ENCODE results near the gene ABCG1. TPM values are rescaled to one million over a fixed set of nuclear protein-coding genes. Genes with fewer than 3 reads are reported as not detected.

Gene ABCG1
- total and polyA plus RNA-seq, 2 experiments from 2014 or later: 8.4 to 10.7 TPM

DNA sequence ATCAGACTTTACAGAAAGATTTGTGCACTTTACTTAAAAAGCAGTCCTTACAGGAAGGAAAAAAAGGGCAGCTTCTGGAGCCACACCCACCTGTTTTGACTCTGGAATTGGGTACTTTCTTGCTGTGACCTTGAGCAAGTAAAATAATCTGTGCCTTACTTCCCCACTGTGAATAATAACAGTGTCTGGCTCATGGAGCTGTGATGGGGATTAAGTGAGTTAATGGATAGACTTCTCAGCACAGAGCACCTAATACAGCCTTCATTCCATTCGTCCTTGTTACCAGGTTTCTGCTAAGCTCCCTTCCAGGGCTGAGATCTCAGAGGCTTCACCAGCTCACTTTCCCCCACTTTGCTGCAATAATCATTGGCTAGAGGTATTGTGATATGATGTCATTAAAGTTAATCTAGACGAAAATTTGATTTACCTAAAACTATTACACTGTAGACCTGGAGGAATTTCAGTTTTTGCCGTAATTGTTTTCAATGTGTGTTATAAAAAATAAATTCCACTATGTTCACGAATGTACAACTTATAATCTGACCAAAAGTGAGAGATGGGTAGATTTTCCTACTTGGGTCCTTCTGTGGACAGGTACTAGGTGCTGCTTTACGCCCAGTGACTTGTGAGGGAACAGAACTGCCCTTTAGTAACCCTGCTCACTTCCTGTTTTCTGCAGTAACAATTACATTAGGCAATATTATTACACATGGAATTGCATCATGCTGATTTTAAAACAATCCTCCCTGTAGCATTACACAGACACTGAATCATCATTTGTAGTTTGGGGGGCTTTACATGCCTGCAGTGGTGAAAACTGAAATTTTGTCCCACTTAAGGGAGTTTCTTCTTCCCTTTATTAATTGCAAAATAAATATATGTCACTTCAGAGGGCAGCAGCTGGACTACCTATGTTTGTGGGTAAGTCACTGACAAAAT lies 19.7 kb upstream of the ABCG1 start:
- Histone ChIP-seq H3K27me3 (no peaks in the 10 kb centered on the region), H3K79me2 (no peaks in the 10 kb centered on the region), H3K4me1 (ENCODE audit: insufficient read depth) (no peaks in the 10 kb centered on the region), H4K20me1 (ENCODE audit: insufficient read depth, poor library complexity, severe bottlenecking) (no peaks in the 10 kb centered on the region), H3K4me2 (no peak overlapping the region), H3K27ac (peak overlapping the region; percentile 33), H3K9me2 (replicated peaks; ENCODE audit: insufficient read depth) (no peaks in the 10 kb centered on the region), H3K4me3 (no peak overlapping the region), H2AFZ (no peak overlapping the region), H3K36me3 (replicated peaks; ENCODE audit: insufficient read depth, low read depth) (no peaks in the 10 kb centered on the region), H3K9me3 (ENCODE audit: low read depth) (no peaks in the 10 kb centered on the region)
- peak; percentile 56 for DNase-seq (ENCODE audit: low spot score)
- TF ChIP-seq, protein P1, sequence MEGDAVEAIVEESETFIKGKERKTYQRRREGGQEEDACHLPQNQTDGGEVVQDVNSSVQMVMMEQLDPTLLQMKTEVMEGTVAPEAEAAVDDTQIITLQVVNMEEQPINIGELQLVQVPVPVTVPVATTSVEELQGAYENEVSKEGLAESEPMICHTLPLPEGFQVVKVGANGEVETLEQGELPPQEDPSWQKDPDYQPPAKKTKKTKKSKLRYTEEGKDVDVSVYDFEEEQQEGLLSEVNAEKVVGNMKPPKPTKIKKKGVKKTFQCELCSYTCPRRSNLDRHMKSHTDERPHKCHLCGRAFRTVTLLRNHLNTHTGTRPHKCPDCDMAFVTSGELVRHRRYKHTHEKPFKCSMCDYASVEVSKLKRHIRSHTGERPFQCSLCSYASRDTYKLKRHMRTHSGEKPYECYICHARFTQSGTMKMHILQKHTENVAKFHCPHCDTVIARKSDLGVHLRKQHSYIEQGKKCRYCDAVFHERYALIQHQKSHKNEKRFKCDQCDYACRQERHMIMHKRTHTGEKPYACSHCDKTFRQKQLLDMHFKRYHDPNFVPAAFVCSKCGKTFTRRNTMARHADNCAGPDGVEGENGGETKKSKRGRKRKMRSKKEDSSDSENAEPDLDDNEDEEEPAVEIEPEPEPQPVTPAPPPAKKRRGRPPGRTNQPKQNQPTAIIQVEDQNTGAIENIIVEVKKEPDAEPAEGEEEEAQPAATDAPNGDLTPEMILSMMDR (IDR thresholded peaks at IDR 0.05; ENCODE audit: poor library complexity): no peak
- no peak for TF ChIP-seq EZH2 (IDR thresholded peaks at IDR 0.05; ENCODE audit: borderline replicate concordance)
- no peak for TF ChIP-seq EZH2phosphoT487 (IDR thresholded peaks at IDR 0.05; ENCODE audit: low read depth, severe bottlenecking, unreplicated experiment)
- WGBS (ENCODE audit: low lambda C conversion rate, missing lambda C conversion rate): 72% methylated on average over 5 of the region's 5 CpGs

DNA sequence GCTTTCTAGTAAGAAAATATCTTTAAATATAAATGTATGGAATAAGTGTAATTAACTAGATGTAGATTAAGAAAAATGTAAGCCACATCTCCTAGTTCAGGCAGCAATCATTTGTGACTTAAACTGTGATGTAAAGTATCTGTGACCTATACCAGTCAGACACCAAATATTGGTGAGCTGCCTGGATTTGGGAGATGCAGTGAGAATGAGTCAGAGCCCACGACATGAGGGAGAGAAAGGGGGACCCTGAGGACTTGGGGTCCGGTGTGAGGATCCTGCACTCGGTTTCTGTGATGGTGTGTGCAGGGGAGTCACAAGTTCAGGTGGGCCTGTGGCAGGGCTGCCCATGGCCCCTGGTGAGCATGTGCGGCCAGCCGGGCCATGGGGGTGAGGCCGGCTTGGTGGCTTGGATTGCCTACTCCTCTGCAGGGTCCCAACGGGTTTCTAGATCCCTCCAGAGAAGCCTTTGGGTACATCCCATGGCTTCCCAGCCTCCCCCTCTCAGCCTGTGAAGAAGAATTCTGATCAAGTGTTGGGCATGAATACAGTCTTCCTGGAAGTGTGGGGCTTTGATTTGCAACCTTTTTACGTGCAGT lies 19.0 kb upstream of the ABCG1 start:
- Histone ChIP-seq H3K4me1 (ENCODE audit: insufficient read depth) (no peaks in the 10 kb centered on the region), H2AFZ (no peak overlapping the region), H3K4me2 (no peak overlapping the region), H3K9me2 (replicated peaks; ENCODE audit: insufficient read depth) (no peaks in the 10 kb centered on the region), H3K36me3 (replicated peaks; ENCODE audit: insufficient read depth, low read depth) (no peaks in the 10 kb centered on the region), H3K27ac (no peak overlapping the region), H3K9me3 (ENCODE audit: low read depth) (no peaks in the 10 kb centered on the region), H3K27me3 (no peaks in the 10 kb centered on the region), H3K79me2 (no peaks in the 10 kb centered on the region), H3K4me3 (no peak overlapping the region), H4K20me1 (ENCODE audit: insufficient read depth, poor library complexity, severe bottlenecking) (no peaks in the 10 kb centered on the region)
- TF ChIP-seq EZH2phosphoT487 (IDR thresholded peaks at IDR 0.05; ENCODE audit: low read depth, severe bottlenecking, unreplicated experiment): no peak
- TF ChIP-seq, protein P1 (IDR thresholded peaks at IDR 0.05; ENCODE audit: poor library complexity): no peak
- no peak for TF ChIP-seq EZH2 (IDR thresholded peaks at IDR 0.05; ENCODE audit: borderline replicate concordance)
- WGBS (ENCODE audit: low lambda C conversion rate, missing lambda C conversion rate): 89% methylated on average over 8 of the region's 8 CpGs
- DNase-seq (ENCODE audit: low spot score): no peak

DNA sequence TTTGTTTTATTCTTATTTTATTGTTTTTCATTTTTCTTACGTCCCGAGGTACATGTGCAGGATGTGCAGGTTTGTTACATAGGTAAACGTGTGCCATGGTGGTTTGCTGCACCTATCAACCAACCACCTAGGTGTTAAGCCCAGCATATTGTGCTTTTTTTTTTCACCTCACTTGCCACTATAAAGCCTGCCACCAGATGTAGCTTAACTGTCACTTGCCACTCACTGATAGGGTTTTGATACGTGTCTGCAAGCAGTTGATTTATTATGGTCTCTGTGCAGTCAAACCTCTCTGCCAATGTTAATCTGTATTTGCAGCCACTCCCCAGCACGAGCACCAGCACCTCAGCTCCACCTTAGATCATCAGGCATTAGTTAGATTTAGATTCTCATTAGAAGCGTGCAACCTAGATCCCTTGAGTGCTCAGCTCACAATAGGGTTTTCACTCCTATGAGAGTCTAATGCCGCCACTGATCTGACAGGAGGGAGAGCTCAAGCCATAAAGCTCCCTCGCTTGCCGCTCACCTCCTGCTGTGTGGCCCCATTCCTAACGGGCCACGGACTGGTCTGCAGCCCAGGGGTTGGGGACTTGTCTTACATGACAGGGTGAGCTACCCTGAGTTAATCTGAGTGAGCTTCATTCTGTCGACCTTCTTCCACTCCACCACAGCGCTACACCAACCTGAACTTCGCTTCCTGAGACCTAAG lies 17.9 kb upstream of the ABCG1 start:
- Histone ChIP-seq H4K20me1 (ENCODE audit: insufficient read depth, poor library complexity, severe bottlenecking) (no peaks in the 10 kb centered on the region), H3K79me2 (no peaks in the 10 kb centered on the region), H3K4me2 (no peak overlapping the region), H3K4me1 (ENCODE audit: insufficient read depth) (no peaks in the 10 kb centered on the region), H3K4me3 (no peak overlapping the region), H3K9me3 (ENCODE audit: low read depth) (no peaks in the 10 kb centered on the region), H2AFZ (no peak overlapping the region), H3K27me3 (no peaks in the 10 kb centered on the region), H3K27ac (no peak overlapping the region), H3K36me3 (replicated peaks; ENCODE audit: insufficient read depth, low read depth) (no peaks in the 10 kb centered on the region), H3K9me2 (replicated peaks; ENCODE audit: insufficient read depth) (no peaks in the 10 kb centered on the region)
- DNase-seq (ENCODE audit: low spot score): no peak
- TF ChIP-seq EZH2 (IDR thresholded peaks at IDR 0.05; ENCODE audit: borderline replicate concordance) (no peak), EZH2phosphoT487 (IDR thresholded peaks at IDR 0.05; ENCODE audit: low read depth, severe bottlenecking, unreplicated experiment) (no peak)
- TF ChIP-seq, protein P1 (IDR thresholded peaks at IDR 0.05; ENCODE audit: poor library complexity): no peak
- 81% methylated on average over 14 of the region's 14 CpGs for WGBS (ENCODE audit: low lambda C conversion rate, missing lambda C conversion rate)
